Natural killer cell (primary cell): ENCODE results near the gene CNPY4. TPM values are rescaled to one million over a fixed set of nuclear protein-coding genes. Genes with fewer than 3 reads are reported as not detected.
A peak's percentile ranks its signal among the peaks of the same experiment; 100 is the strongest.
"Not testable (repeated sequence)": the region's sequence is repeated elsewhere in the genome, so short reads cannot be mapped to it uniquely, and the experiment has no call there.

Experiments used
- ATAC-seq, 3 donors: fragments of 150-1000 bp in 2 of 3; fragments of 200-7000 bp in 1 of 3; cut with Tn5 transposase; 1 replicate in 1 of 3; 2 replicates in 2 of 3; pipeline ENCODE4 v1.10.0; 2021; ENCODE audit warnings: mild to moderate bottlenecking in 2 of 3, moderate library complexity in 2 of 3
- DNase-seq, 2 donors: peaks; one replicate each; pipeline versions ENCODE4 v3.0.0 to v3.0.0-alpha.2; 2013 to 2021; ENCODE audit warnings: mixed read lengths in 1 of 2
- H3K27ac ChIP-seq: one replicate; pipeline ENCODE4 v1.5.1; 2013; ENCODE audit warnings: mild to moderate bottlenecking, low read length
- H3K27me3 ChIP-seq: one replicate; pipeline ENCODE4 v1.6.1; 2013; ENCODE audit warnings: low read length; ENCODE audit not compliant: control insufficient read depth, insufficient read depth
- H3K36me3 ChIP-seq: one replicate; pipeline ENCODE4 v1.6.1; 2013; ENCODE audit warnings: low read length; ENCODE audit not compliant: control insufficient read depth, insufficient read depth
- H3K4me1 ChIP-seq: one replicate; pipeline ENCODE4 v1.6.1; 2013; ENCODE audit warnings: low read length; ENCODE audit not compliant: control insufficient read depth, insufficient read depth
- H3K4me3 ChIP-seq: one replicate; pipeline ENCODE4 v1.5.1; 2013; ENCODE audit warnings: low read length
- H3K9me3 ChIP-seq: one replicate; pipeline ENCODE4 v1.6.1; 2013; ENCODE audit warnings: low read length; ENCODE audit not compliant: control insufficient read depth, insufficient read depth
- H3K27ac Mint-ChIP-seq, 2 donors: one replicate each; pipeline ENCODE4 v1.8.0; 2022; ENCODE audit warnings: mild to moderate bottlenecking in 2 of 2, mixed read lengths in 2 of 2, moderate library complexity in 1 of 2
- H3K27me3 Mint-ChIP-seq, 2 donors: one replicate each; pipeline ENCODE4 v1.8.0; 2022; ENCODE audit warnings: low read depth in 2 of 2, mixed read lengths in 2 of 2
- H3K36me3 Mint-ChIP-seq: one replicate; pipeline ENCODE4 v1.8.0; 2022; ENCODE audit warnings: mixed read lengths
- H3K4me1 Mint-ChIP-seq, 2 donors: one replicate each; pipeline ENCODE4 v1.8.0; 2022; ENCODE audit warnings: mixed read lengths in 2 of 2
- H3K4me3 Mint-ChIP-seq: one replicate; pipeline ENCODE4 v1.8.0; 2022; ENCODE audit warnings: mild to moderate bottlenecking, moderate library complexity, mixed read lengths
- H3K9me3 Mint-ChIP-seq, 2 donors: one replicate each; pipeline ENCODE4 v1.8.0; 2022; ENCODE audit warnings: mixed read lengths in 2 of 2
- CTCF ChIP-seq: fragments of 200-600 bp; IDR thresholded peaks from one replicate; pipeline ENCODE4 v1.8.0; 2022; ENCODE audit warnings: antibody characterized with exemption
- WGBS: methylation state at CpG from one replicate; pipeline ENCODE4 v1.1.7; 2013; ENCODE audit warnings: missing lambda C conversion rate; ENCODE audit not compliant: insufficient coverage; 5-methylcytosine and 5-hydroxymethylcytosine counted together
- intact Hi-C: fragments of 100-400 bp; cut with micrococcal nuclease; formaldehyde crosslinking; loops from one replicate; pipeline ENCODE4 v1.14.2; 2022
- total RNA-seq, 4 donors: library from RNA; stranded (reverse); fragments of 120-200 nt in 1 of 4; gene quantifications; one replicate each; pipeline versions ENCODE4 v1.2.3 to v1.2.4, GENCODE V29; 2013 to 2022

CNPY4 gene
- total RNA-seq, 3 donors from 2014 or later (not counting 1 experiment from before 2014, with no cell fraction given), result 19.1 to 25.8 (median 23.9) TPM

GRCh38 chr7:100142461-100142860 lies 23.0 kb downstream of the CNPY4 start:
- Mint-ChIP-seq H3K4me1 (no peaks in the 10 kb centered on the region), H3K4me3 (no peak overlapping the region), H3K36me3 (no peaks in the 10 kb centered on the region), H3K9me3 (no peaks in the 10 kb centered on the region), H3K27me3 (peaks cover 0 to 6% of the 10 kb centered on the region in 2 donors), H3K27ac (no peak overlapping the region)
- ATAC-seq, result no peak
- no peak overlapping the region for H3K4me3 ChIP-seq
- no peaks in the 10 kb centered on the region for H3K4me1 ChIP-seq
- DNase-seq, result no peak
- no peaks in the 10 kb centered on the region for H3K9me3 ChIP-seq
- WGBS, result 95% methylated on average over 3 of the region's 3 CpGs
- no peaks in the 10 kb centered on the region for H3K36me3 ChIP-seq
- TF ChIP-seq CTCF, result no peak
- intact Hi-C loops, result no loop called here
- no peaks in the 10 kb centered on the region for H3K27me3 ChIP-seq
- no peak overlapping the region for H3K27ac ChIP-seq

GRCh38 chr7:100146350-100146749 lies 26.9 kb downstream of the CNPY4 start:
- H3K36me3 Mint-ChIP-seq, H3K27me3 ChIP-seq, H3K9me3 Mint-ChIP-seq, H3K4me3 ChIP-seq, intact Hi-C loops, H3K27me3 Mint-ChIP-seq, H3K27ac ChIP-seq, H3K9me3 ChIP-seq, H3K4me3 Mint-ChIP-seq, DNase-seq, H3K27ac Mint-ChIP-seq, ATAC-seq, H3K36me3 ChIP-seq: not testable (repeated sequence)
- peaks cover 17% of the 10 kb centered on the region for H3K4me1 ChIP-seq
- WGBS, result 96% methylated on average over 4 of the region's 4 CpGs
- H3K4me1 Mint-ChIP-seq, result peaks cover 23 to 26% of the 10 kb centered on the region in 2 donors

- no peak for DNase-seq
- peaks cover 27 to 29% of the 10 kb centered on the region in 2 donors for H3K4me1 Mint-ChIP-seq
- no peak overlapping the region for H3K4me3 ChIP-seq
- no peaks in the 10 kb centered on the region for H3K27me3 Mint-ChIP-seq
- H3K36me3 ChIP-seq, result no peaks in the 10 kb centered on the region
- H3K27ac Mint-ChIP-seq, result no peak overlapping the region
- TF ChIP-seq CTCF, result no peak
- no peaks in the 10 kb centered on the region for H3K27me3 ChIP-seq
- H3K27ac ChIP-seq, result no peak overlapping the region
- ATAC-seq, result no peak
- peaks cover 20% of the 10 kb centered on the region for H3K4me1 ChIP-seq
- 100% methylated on average over 2 of the region's 2 CpGs for WGBS
- intact Hi-C loops, result no loop called here
- no peak overlapping the region for H3K4me3 Mint-ChIP-seq
- no peaks in the 10 kb centered on the region for H3K9me3 Mint-ChIP-seq
- no peaks in the 10 kb centered on the region for H3K9me3 ChIP-seq
- H3K36me3 Mint-ChIP-seq, result no peaks in the 10 kb centered on the region
Observed at GRCh38 chr7:100147278-100147677, 27.8 kb downstream of the CNPY4 start.

GRCh38 chr7:100148225-100148558 lies 28.8 kb downstream of the CNPY4 start:
- Mint-ChIP-seq H3K27me3 (no peaks in the 10 kb centered on the region), H3K36me3 (no peaks in the 10 kb centered on the region), H3K9me3 (no peaks in the 10 kb centered on the region), H3K27ac (peak overlapping the region; percentile 96 to 99), H3K4me3 (peak overlapping the region; percentile 97), H3K4me1 (peaks cover 30 to 34% of the 10 kb centered on the region in 2 donors)
- ATAC-seq, result peak in 1 of 3 donors; percentile 0
- Histone ChIP-seq H3K9me3 (no peaks in the 10 kb centered on the region), H3K27ac (peak overlapping the region; percentile 95), H3K27me3 (no peaks in the 10 kb centered on the region), H3K4me1 (peaks cover 21% of the 10 kb centered on the region), H3K36me3 (peaks cover 4% of the 10 kb centered on the region), H3K4me3 (peak overlapping the region; percentile 97)
- no peak for TF ChIP-seq CTCF
- intact Hi-C loops, result loop anchor here (1.0 kb wide), 1 partner anchor 10 kb away; the partner anchor contains the start of gene TRAPPC14
- DNase-seq, result no peak
- 12% methylated on average over 12 of the region's 14 CpGs for WGBS
